ENCODE measurements around the gene ZMYND10.
A peak's percentile ranks its signal among the peaks of the same experiment; 100 is the strongest.

The ZMYND10 gene

GRCh38 chr3:50365842-50366220, 20.3 kb upstream of the ZMYND10 start:
- H3K9me3 Mint-ChIP-seq: no peaks in the 10 kb centered on the region
- H3K4me1 Mint-ChIP-seq: peaks cover 15% of the 10 kb centered on the region
- H3K27ac Mint-ChIP-seq: no peak overlapping the region
- H3K27me3 Mint-ChIP-seq (ENCODE audit: low read depth, poor library complexity): peaks cover 29% of the 10 kb centered on the region
- TF ChIP-seq CTCF (IDR thresholded peaks at IDR 0.05): no peak
- peak overlapping the region; percentile 80 for H3K4me3 Mint-ChIP-seq
- no peak for DNase-seq
- no peaks in the 10 kb centered on the region for H3K36me3 Mint-ChIP-seq (ENCODE audit: low read depth)

DNA sequence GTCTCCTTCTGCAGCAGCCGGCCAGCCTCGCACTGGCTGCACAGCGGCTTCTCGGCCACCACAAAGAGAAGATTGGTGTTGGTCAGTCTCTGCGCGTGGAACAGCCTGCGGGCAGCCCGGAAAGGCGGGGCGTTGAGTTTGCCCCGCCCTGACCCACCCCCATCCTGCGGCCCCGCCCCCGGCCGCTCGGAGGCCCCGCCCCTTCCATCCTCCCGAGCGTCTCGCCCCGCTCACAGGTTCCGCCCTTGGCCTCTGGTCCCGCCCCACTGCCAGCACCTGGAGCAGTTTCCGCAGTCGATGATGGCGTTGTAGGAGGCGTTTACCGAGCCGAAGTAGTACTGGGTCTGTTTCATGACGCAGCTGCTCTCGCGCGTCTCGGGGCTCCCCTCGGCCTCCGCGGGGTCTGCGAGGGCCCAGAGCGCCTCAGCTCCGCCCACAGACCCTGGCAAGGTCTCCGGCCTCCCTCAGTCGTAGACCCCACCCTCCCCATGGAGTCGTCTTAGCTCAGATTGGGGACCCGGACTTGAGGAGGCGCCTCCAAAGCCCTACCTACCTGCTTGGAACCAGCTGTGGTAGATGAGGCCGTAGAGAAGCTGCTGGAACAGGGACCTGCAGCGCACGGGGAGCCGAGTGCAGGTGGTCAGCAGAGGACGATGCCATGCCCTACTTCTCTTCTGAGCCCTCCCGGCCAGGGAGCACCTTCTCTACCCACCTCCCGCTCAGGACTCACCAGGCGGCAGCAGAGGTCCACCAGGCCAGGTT, 19.7 kb upstream of the ZMYND10 start:
- peak overlapping the region; percentile 80 for H3K4me3 Mint-ChIP-seq
- H3K9me3 Mint-ChIP-seq: no peaks in the 10 kb centered on the region
- H3K27ac Mint-ChIP-seq: no peak overlapping the region
- peaks cover 11% of the 10 kb centered on the region for H3K4me1 Mint-ChIP-seq
- TF ChIP-seq CTCF (IDR thresholded peaks at IDR 0.05): no peak
- no peaks in the 10 kb centered on the region for H3K36me3 Mint-ChIP-seq (ENCODE audit: low read depth)
- H3K27me3 Mint-ChIP-seq (ENCODE audit: low read depth, poor library complexity): peaks cover 27% of the 10 kb centered on the region
- DNase-seq: peak; percentile 92

- DNase-seq: no peak
- Mint-ChIP-seq H3K4me3 (peak overlapping the region; percentile 80), H3K27ac (no peak overlapping the region), H3K4me1 (peaks cover 18% of the 10 kb centered on the region), H3K27me3 (ENCODE audit: low read depth, poor library complexity) (peaks cover 27% of the 10 kb centered on the region), H3K9me3 (no peaks in the 10 kb centered on the region), H3K36me3 (ENCODE audit: low read depth) (no peaks in the 10 kb centered on the region)
- TF ChIP-seq CTCF (IDR thresholded peaks at IDR 0.05): no peak
Observed at GRCh38 chr3:50364573-50365079, 19.1 kb upstream of the ZMYND10 start.

GRCh38 chr3:50359760-50360110, 14.2 kb upstream of the ZMYND10 start:
- no peak for DNase-seq
- Mint-ChIP-seq H3K27ac (no peak overlapping the region), H3K27me3 (ENCODE audit: low read depth, poor library complexity) (peaks cover 12% of the 10 kb centered on the region), H3K36me3 (ENCODE audit: low read depth) (no peaks in the 10 kb centered on the region), H3K4me3 (peak overlapping the region; percentile 95), H3K4me1 (peaks cover 44% of the 10 kb centered on the region), H3K9me3 (no peaks in the 10 kb centered on the region)
- TF ChIP-seq CTCF (IDR thresholded peaks at IDR 0.05): no peak

DNA sequence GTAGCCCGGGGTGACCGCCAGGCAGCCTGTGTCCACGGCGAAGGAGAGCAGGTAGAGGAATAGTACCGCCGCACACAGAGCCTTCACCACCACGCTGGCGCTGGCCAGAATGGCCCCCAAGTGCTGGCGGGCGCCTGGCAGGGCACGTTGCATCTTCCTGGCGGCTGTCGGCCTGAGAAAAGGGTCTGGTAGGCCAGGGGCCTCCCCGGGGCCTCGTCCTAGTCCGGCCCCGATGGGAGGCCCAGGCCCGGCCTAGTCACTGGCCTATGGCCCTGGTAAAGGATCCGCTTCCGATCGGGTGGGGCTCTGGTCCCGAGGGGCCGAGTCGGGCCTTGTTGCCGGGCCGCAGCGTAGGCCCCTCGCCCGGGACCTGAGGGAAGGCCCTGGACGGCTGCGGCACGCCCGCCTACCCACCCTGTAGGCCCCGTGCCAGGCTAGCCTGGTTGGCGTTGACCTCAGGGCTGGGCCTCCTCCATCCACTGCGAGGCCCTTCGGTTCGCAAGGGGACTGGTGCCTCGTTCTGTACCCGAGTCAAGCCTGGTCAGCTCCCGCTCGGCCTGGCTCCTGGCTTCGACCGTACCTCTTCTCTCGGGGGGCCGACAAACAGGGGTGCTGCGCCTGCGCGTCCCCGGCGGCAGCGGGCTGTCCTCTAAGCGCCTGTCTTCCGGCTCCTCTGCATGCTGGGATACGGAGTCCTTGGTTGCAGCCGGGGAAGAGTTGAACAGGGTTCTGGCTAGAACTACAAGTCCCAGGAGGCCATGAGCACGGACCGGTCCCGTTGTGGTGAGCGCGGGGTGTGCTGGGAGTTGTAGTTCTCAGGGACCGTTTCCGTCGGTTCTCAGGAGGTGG, 13.6 kb upstream of the ZMYND10 start, which contains the start of gene TMEM115:
Gene TMEM115 (minus strand): TSS at position 611 of the 849 bp plus-strand sequence. CDS start 458 bp downstream, at position 153.
- Mint-ChIP-seq H3K4me1 (peaks cover 44% of the 10 kb centered on the region), H3K4me3 (peak within 1 kb of the TSS; percentile 95), H3K27me3 (ENCODE audit: low read depth, poor library complexity) (peaks cover 10% of the 10 kb centered on the region), H3K9me3 (no peaks in the 10 kb centered on the region), H3K27ac (peak within 1 kb of the TSS; percentile 94), H3K36me3 (ENCODE audit: low read depth) (peaks cover 5% of the 10 kb centered on the region)
- DNase-seq: peak; percentile 92
- TF ChIP-seq CTCF (IDR thresholded peaks at IDR 0.05): no peak

Data from nephron progenitor cell (in vitro differentiated cells).